Mucosa of descending colon (tissue), 3 donors: ENCODE results near the gene RICTOR. TPM values are rescaled to one million over a fixed set of nuclear protein-coding genes. Genes with fewer than 3 reads are reported as not detected.
A peak's percentile ranks its signal among the peaks of the same experiment; 100 is the strongest.

Experiments used
- ATAC-seq: fragments of 200-7000 bp; cut with Tn5 transposase; one replicate; pipeline ENCODE4 v1.9.1; 2020; ENCODE audit warnings: mild to moderate bottlenecking, moderate library complexity
- DNase-seq, 3 donors: peaks; one replicate each; pipeline ENCODE4 v3.0.0-alpha.2; 2020
- H3K36me3 ChIP-seq: fragments of 200-600 bp; one replicate; pipeline ENCODE4 v1.8.0; 2021; ENCODE audit warnings: low read depth, mild to moderate bottlenecking
- H3K4me1 ChIP-seq: fragments of 200-600 bp; one replicate; pipeline ENCODE4 v1.8.0; 2021; ENCODE audit warnings: low read depth, mild to moderate bottlenecking
- H3K4me3 ChIP-seq: fragments of 200-600 bp; one replicate; pipeline ENCODE4 v1.8.0; 2021; ENCODE audit warnings: mild to moderate bottlenecking
- H3K9me3 ChIP-seq: fragments of 200-600 bp; one replicate; pipeline ENCODE4 v1.8.0; 2021; ENCODE audit warnings: mild to moderate bottlenecking
- CTCF ChIP-seq: fragments of 200-600 bp; IDR thresholded peaks from one replicate; pipeline ENCODE4 v1.8.0; 2022; ENCODE audit warnings: antibody characterized with exemption, mild to moderate bottlenecking
- intact Hi-C, 2 donors: fragments of 100-400 bp; cut with DNase I in 1 of 2; cut with micrococcal nuclease in 1 of 2; formaldehyde crosslinking; loops; one replicate each; pipeline versions ENCODE4 v1.11.0 to v1.11.1; 2022; cut with DNase I, micrococcal nuclease
- total RNA-seq, 3 donors: library from RNA; stranded (reverse); fragmentation: NEBNext Ultra II Directional in 2 of 3; extraction: Animal tissue kit (Norgen Biotek cat#: 25700) in 2 of 3; gene quantifications; one replicate each; pipeline versions ENCODE4 v1.2.1 to v1.2.4, GENCODE V29; 2021 to 2023
- donor health status: DM: no; HTN: no; CAD: no; lungs with moderate emphysema.
- donor health status: DM: no; HTN: no; CAD: no.
- donor health status: DM: no; HTN: yes; CAD: no.

The RICTOR gene
- total RNA-seq, 3 donors from 2014 or later, result 24.3 to 41.9 (median 36.5) TPM

GRCh38 chr5:39080597-39081204 lies 6.5 kb upstream of the RICTOR start:
- Histone ChIP-seq H3K36me3 (no peaks in the 10 kb centered on the region), H3K4me1 (no peaks in the 10 kb centered on the region), H3K4me3 (no peak overlapping the region), H3K9me3 (no peaks in the 10 kb centered on the region)
- DNase-seq, result peak in 2 of 3 donors; percentile 30 to 40
- peak; percentile 52 for TF ChIP-seq CTCF
- ATAC-seq, result peak; percentile 89
- intact Hi-C loops, result loop anchor here in 1 of 2 donors (10.0 kb wide), 1 partner anchor 76 kb away; no protein-coding TSS in a partner anchor

- intact Hi-C loops, result loop anchor here in 1 of 2 donors (10.0 kb wide), 1 partner anchor 75 kb away; no protein-coding TSS in a partner anchor
- TF ChIP-seq CTCF, result no peak
- ATAC-seq, result no peak
- Histone ChIP-seq H3K4me1 (no peaks in the 10 kb centered on the region), H3K4me3 (no peak overlapping the region), H3K36me3 (no peaks in the 10 kb centered on the region), H3K9me3 (no peaks in the 10 kb centered on the region)
- DNase-seq, result no peak
Observed at GRCh38 chr5:39080168-39080567, 6.0 kb upstream of the RICTOR start.

DNA sequence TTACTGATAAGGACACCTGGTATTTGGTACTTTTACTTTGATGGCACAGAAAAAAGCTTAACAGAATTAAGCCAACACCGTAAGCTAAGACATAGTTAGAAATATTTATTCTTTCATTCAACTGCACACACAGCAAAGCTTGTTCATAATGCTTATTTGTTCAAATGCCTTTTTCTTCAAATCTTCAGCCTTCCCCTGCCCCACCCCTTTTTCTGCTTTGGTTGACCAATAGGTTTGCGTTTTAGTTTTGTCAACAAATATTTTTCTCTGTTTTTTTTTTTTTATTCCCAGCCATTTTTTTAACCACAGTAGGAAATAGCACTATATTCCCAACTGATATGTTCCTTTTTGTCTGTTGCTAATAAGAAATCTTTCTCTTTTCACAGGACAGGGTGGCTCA lies 4.9 kb upstream of the RICTOR start:
- Histone ChIP-seq H3K4me1 (no peaks in the 10 kb centered on the region), H3K9me3 (no peaks in the 10 kb centered on the region), H3K36me3 (no peaks in the 10 kb centered on the region), H3K4me3 (no peak overlapping the region)
- DNase-seq, result no peak
- no peak for TF ChIP-seq CTCF
- ATAC-seq, result no peak
- intact Hi-C loops, result loop anchor here in 1 of 2 donors (10.0 kb wide), 1 partner anchor 84 kb away; no protein-coding TSS in a partner anchor

GRCh38 chr5:39076757-39077728 lies 2.8 kb upstream of the RICTOR start:
- no peak for TF ChIP-seq CTCF

GRCh38 chr5:39076101-39076756 lies 2.0 kb upstream of the RICTOR start:
- Histone ChIP-seq H3K9me3 (no peaks in the 10 kb centered on the region), H3K4me1 (peaks cover 5% of the 10 kb centered on the region), H3K36me3 (no peaks in the 10 kb centered on the region), H3K4me3 (no peak overlapping the region)
- ATAC-seq (no peak), DNase-seq (no peak)
- intact Hi-C loops, result loop anchor here in 1 of 2 donors (10.0 kb wide), 1 partner anchor 81 kb away; no protein-coding TSS in a partner anchor
- TF ChIP-seq CTCF, result no peak

More at GRCh38 chr5:39076757-39077728, 2.8 kb upstream of the RICTOR start:
- Histone ChIP-seq H3K36me3 (no peaks in the 10 kb centered on the region), H3K4me3 (no peak overlapping the region), H3K9me3 (no peaks in the 10 kb centered on the region), H3K4me1 (peaks cover 2% of the 10 kb centered on the region)
- intact Hi-C loops, result loop anchor here in 1 of 2 donors (10.0 kb wide), 1 partner anchor 82 kb away; no protein-coding TSS in a partner anchor
- ATAC-seq, result no peak
- DNase-seq, result no peak
